Ishikawa (cell line): ENCODE results near the gene CCNK.

ENCODE experiments used
- CEBPB ChIP-seq: IDR thresholded peaks from 2 replicates; pipeline ENCODE4 v1.6.1; 2012
- CREB1 ChIP-seq: IDR thresholded peaks from 2 replicates; pipeline ENCODE4 v1.6.1; 2012; ENCODE audit warnings: low read depth
- EGR1 ChIP-seq: IDR thresholded peaks from 2 replicates; pipeline ENCODE4 v1.6.1; 2012
- EP300 ChIP-seq: IDR thresholded peaks from 2 replicates; pipeline ENCODE4 v1.6.1; 2012; ENCODE audit warnings: borderline replicate concordance
- FOXM1 ChIP-seq: IDR thresholded peaks from 2 replicates; pipeline ENCODE4 v1.6.1; 2012; ENCODE audit warnings: low read depth, borderline replicate concordance
- MAX ChIP-seq: IDR thresholded peaks from 2 replicates; pipeline ENCODE4 v1.6.1; 2012
- NFIC ChIP-seq: IDR thresholded peaks from 2 replicates; pipeline ENCODE4 v1.6.1; 2012
- RAD21 ChIP-seq: IDR thresholded peaks from 2 replicates; pipeline ENCODE4 v1.6.1; 2012; ENCODE audit warnings: low read depth
- TAF1 ChIP-seq: IDR thresholded peaks from 2 replicates; pipeline ENCODE4 v1.6.1; 2012; ENCODE audit warnings: low read depth, mild to moderate bottlenecking
- TCF12 ChIP-seq: IDR thresholded peaks from 2 replicates; pipeline ENCODE4 v1.6.1; 2012; ENCODE audit warnings: low read depth
- TEAD4 ChIP-seq: IDR thresholded peaks from 2 replicates; pipeline ENCODE4 v1.6.1; 2012
- USF1 ChIP-seq: IDR thresholded peaks from 2 replicates; pipeline ENCODE4 v1.6.1; 2012
- YY1 ChIP-seq: IDR thresholded peaks from 2 replicates; pipeline ENCODE4 v1.6.1; 2012; ENCODE audit warnings: low read depth
- ZBTB7A ChIP-seq: IDR thresholded peaks from 2 replicates; pipeline ENCODE4 v1.6.1; 2012; ENCODE audit warnings: low read depth
- TF ChIP-seq, protein P1 (sequence below): IDR thresholded peaks from 2 replicates; pipeline ENCODE4 v1.6.1; 2012; ENCODE audit warnings: low read depth, mild to moderate bottlenecking

The CCNK gene

GRCh38 chr14:99441918-99442317, 39.3 kb upstream of the CCNK start:
- TF ChIP-seq, protein P1, sequence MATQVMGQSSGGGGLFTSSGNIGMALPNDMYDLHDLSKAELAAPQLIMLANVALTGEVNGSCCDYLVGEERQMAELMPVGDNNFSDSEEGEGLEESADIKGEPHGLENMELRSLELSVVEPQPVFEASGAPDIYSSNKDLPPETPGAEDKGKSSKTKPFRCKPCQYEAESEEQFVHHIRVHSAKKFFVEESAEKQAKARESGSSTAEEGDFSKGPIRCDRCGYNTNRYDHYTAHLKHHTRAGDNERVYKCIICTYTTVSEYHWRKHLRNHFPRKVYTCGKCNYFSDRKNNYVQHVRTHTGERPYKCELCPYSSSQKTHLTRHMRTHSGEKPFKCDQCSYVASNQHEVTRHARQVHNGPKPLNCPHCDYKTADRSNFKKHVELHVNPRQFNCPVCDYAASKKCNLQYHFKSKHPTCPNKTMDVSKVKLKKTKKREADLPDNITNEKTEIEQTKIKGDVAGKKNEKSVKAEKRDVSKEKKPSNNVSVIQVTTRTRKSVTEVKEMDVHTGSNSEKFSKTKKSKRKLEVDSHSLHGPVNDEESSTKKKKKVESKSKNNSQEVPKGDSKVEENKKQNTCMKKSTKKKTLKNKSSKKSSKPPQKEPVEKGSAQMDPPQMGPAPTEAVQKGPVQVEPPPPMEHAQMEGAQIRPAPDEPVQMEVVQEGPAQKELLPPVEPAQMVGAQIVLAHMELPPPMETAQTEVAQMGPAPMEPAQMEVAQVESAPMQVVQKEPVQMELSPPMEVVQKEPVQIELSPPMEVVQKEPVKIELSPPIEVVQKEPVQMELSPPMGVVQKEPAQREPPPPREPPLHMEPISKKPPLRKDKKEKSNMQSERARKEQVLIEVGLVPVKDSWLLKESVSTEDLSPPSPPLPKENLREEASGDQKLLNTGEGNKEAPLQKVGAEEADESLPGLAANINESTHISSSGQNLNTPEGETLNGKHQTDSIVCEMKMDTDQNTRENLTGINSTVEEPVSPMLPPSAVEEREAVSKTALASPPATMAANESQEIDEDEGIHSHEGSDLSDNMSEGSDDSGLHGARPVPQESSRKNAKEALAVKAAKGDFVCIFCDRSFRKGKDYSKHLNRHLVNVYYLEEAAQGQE, result no peak
- TF ChIP-seq TEAD4, result no peak
- TF ChIP-seq YY1, result no peak
- TF ChIP-seq FOXM1, result no peak
- TF ChIP-seq TAF1, result no peak
- TF ChIP-seq MAX, result no peak
- no peak for TF ChIP-seq ZBTB7A
- TF ChIP-seq NFIC, result no peak
- TF ChIP-seq CEBPB, result no peak
- no peak for TF ChIP-seq EP300
- TF ChIP-seq USF1, result no peak
- TF ChIP-seq CREB1, result no peak
- TF ChIP-seq EGR1, result no peak
- no peak for TF ChIP-seq RAD21
- TF ChIP-seq TCF12, result no peak

- TF ChIP-seq, protein P1, result no peak
- no peak for TF ChIP-seq YY1
- no peak for TF ChIP-seq TEAD4
- TF ChIP-seq FOXM1, result no peak
- no peak for TF ChIP-seq USF1
- no peak for TF ChIP-seq TCF12
- no peak for TF ChIP-seq RAD21
- TF ChIP-seq NFIC, result no peak
- no peak for TF ChIP-seq EGR1
- TF ChIP-seq CEBPB, result no peak
These were observed 35.3 kb upstream of the CCNK start for GRCh38 chr14:99445931-99446330.

DNA sequence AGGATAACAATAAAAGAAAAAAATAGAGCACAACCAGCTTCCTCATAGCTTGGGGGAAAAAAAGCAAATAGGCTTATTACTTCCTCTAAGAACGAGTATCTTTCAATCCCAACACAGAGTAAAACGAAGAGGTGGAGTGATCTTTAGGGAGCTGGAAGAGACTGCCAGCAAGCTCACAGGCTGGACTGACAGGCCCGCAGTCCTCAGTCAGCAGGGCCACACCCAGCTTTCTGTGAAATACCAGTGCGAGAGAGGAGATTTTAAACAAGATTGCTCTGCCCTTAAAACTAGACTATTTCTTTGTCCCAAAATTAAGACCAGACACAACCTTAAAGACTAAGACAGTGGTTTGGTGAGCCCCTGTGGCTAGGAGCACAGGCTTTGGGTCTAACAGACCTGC, 33.5 kb upstream of the CCNK start:
- TF ChIP-seq TCF12 (no peak), EGR1 (no peak), USF1 (no peak), RAD21 (no peak), YY1 (no peak), FOXM1 (no peak), TAF1 (no peak), NFIC (no peak), EP300 (no peak), ZBTB7A (no peak), TEAD4 (no peak), CEBPB (no peak), MAX (no peak), CREB1 (no peak)
- TF ChIP-seq, protein P1, result no peak

GRCh38 chr14:99450266-99450665, 30.9 kb upstream of the CCNK start:
- TF ChIP-seq FOXM1 (no peak), TEAD4 (no peak), RAD21 (no peak), NFIC (no peak), MAX (no peak), CEBPB (no peak), TAF1 (no peak)

GRCh38 chr14:99451234-99451633, 30.0 kb upstream of the CCNK start:
- no peak for TF ChIP-seq FOXM1
- TF ChIP-seq TCF12, result no peak
- TF ChIP-seq MAX, result no peak
- TF ChIP-seq EGR1, result no peak
